H1 (cell line): Measurements from ENCODE around the gene CELF1. TPM values are rescaled to one million over a fixed set of nuclear protein-coding genes. Genes with fewer than 3 reads are reported as not detected.
A peak's percentile ranks its signal among the peaks of the same experiment; 100 is the strongest.

Source experiments
- CTCF ChIA-PET: fragments of 300-600 bp; sonication (Branson Sonifier 250); formaldehyde crosslinking; loops from one replicate; lab custom pipeline; 2021; ENCODE audit not compliant: partially characterized antibody; lab: Charles Lee
- POLR2A ChIA-PET: fragments of 300-600 bp; sonication (Branson Sonifier 250); formaldehyde crosslinking; loops from one replicate; lab custom pipeline; 2021; ENCODE audit warnings: inconsistent platforms; ENCODE audit not compliant: partially characterized antibody; lab: Charles Lee
- DNase-seq, 2 experiments: peaks; one replicate each; pipeline versions ENCODE4 v3.0.0 to v3.0.0-alpha.2; 2010 to 2022; ENCODE audit warnings: low spot score in 2 of 2, low read depth in 1 of 2, mixed read lengths in 1 of 2
- FAIRE-seq: peaks from 2 replicates; lab custom pipeline; 2011; peaks lifted over from hg19 to GRCh38; lab: Jason Lieb, UNC
- H2AFZ ChIP-seq: 2 replicates; pipeline ENCODE4 v1.8.1; 2012; ENCODE audit warnings: low read length, inconsistent platforms
- H2AK5ac ChIP-seq: 2 replicates; pipeline ENCODE4 v1.6.1; 2013; ENCODE audit warnings: low read depth, low read length
- H2BK120ac ChIP-seq: replicated peaks from 2 replicates; pipeline ENCODE3; 2013; ENCODE audit warnings: low read depth, low read length, inconsistent platforms
- H2BK12ac ChIP-seq: 2 replicates; pipeline ENCODE4 v1.6.1; 2013; ENCODE audit warnings: low read depth, low read length
- H2BK15ac ChIP-seq: 2 replicates; pipeline ENCODE4 v1.6.1; 2013; ENCODE audit warnings: low read length
- H2BK20ac ChIP-seq: 2 replicates; pipeline ENCODE4 v1.6.1; 2013; ENCODE audit warnings: low read length
- H2BK5ac ChIP-seq: 2 replicates; pipeline ENCODE4 v1.6.1; 2013; ENCODE audit warnings: low read depth, low read length
- H3K14ac ChIP-seq: 2 replicates; pipeline ENCODE4 v1.6.1; 2013; ENCODE audit warnings: inconsistent platforms; ENCODE audit not compliant: insufficient read length
- H3K18ac ChIP-seq: 2 replicates; pipeline ENCODE4 v1.6.1; 2013; ENCODE audit warnings: low read length; ENCODE audit errors: extremely low read depth
- H3K23ac ChIP-seq: 2 replicates; pipeline ENCODE4 v1.6.1; 2013; ENCODE audit warnings: inconsistent platforms; ENCODE audit not compliant: insufficient read length
- H3K23me2 ChIP-seq: 2 replicates; pipeline ENCODE4 v1.6.1; 2013; ENCODE audit warnings: low read depth, low read length
- H3K27ac ChIP-seq: 2 replicates; pipeline ENCODE4 v1.6.1; 2011; ENCODE audit warnings: low read depth, low read length, inconsistent platforms
- H3K27me3 ChIP-seq, 4 experiments: replicated peaks in 1 of 4; 1 replicate in 1 of 4; 2 replicates in 3 of 4; pipeline versions ENCODE4 v1.6.1 to v1.8.1; 2011 to 2013; ENCODE audit warnings: low read length in 3 of 4, mild to moderate bottlenecking in 3 of 4, inconsistent platforms in 2 of 4, mixed read lengths in 2 of 4, moderate library complexity in 1 of 4; ENCODE audit not compliant: control insufficient read depth in 3 of 4, insufficient read depth in 3 of 4; ENCODE audit errors: extremely low read depth in 1 of 4
- H3K36me3 ChIP-seq, 4 experiments: 2 replicates each; pipeline versions ENCODE4 v1.6.1 to v1.8.1; 2011 to 2013; ENCODE audit warnings: mild to moderate bottlenecking in 4 of 4, low read length in 3 of 4, moderate library complexity in 2 of 4, control low read depth in 1 of 4, inconsistent platforms in 1 of 4; ENCODE audit not compliant: insufficient read depth in 4 of 4, control insufficient read depth in 2 of 4
- H3K4ac ChIP-seq: replicated peaks from 2 replicates; pipeline ENCODE3; 2013; ENCODE audit warnings: low read length, low read depth, mixed read lengths, inconsistent platforms; ENCODE audit not compliant: insufficient read length
- H3K4me1 ChIP-seq, 4 experiments: replicated peaks in 1 of 4; 1 replicate in 1 of 4; 2 replicates in 3 of 4; pipeline versions ENCODE4 v1.6.1 to v1.8.1; 2011 to 2013; ENCODE audit warnings: low read length in 3 of 4, inconsistent platforms in 2 of 4, mixed read lengths in 1 of 4; ENCODE audit not compliant: insufficient read depth in 4 of 4, control insufficient read depth in 3 of 4
- H3K4me2 ChIP-seq, 2 experiments: 2 replicates each; pipeline versions ENCODE4 v1.6.1 to v1.8.1; 2011 to 2013; ENCODE audit warnings: low read depth in 2 of 2, low read length in 2 of 2, control low read depth in 1 of 2, inconsistent platforms in 1 of 2, mild to moderate bottlenecking in 1 of 2; ENCODE audit not compliant: insufficient read depth in 1 of 2
- H3K4me3 ChIP-seq, 4 experiments: fragments of 200-600, 300-600 bp in 1 of 4; sonication (generic), shearing (Covaris generic), sonication (Bioruptor Twin) in 1 of 4; 2 replicates each; pipeline versions ENCODE4 v1.5.1 to v1.8.1; 2011 to 2016; ENCODE audit warnings: low read length in 4 of 4, low read depth in 3 of 4, control low read depth in 2 of 4, inconsistent platforms in 2 of 4, mild to moderate bottlenecking in 2 of 4, mixed read lengths in 1 of 4, moderate library complexity in 1 of 4; ENCODE audit not compliant: insufficient read depth in 2 of 4; ENCODE audit errors: extremely low read depth in 1 of 4
- H3K56ac ChIP-seq: replicated peaks from 2 replicates; pipeline ENCODE3; 2013; ENCODE audit warnings: low read depth, mild to moderate bottlenecking, mixed read lengths, low read length, inconsistent platforms; ENCODE audit not compliant: insufficient read length
- H3K79me1 ChIP-seq: 2 replicates; pipeline ENCODE4 v1.6.1; 2013; ENCODE audit warnings: low read depth, low read length, control low read depth
- H3K79me2 ChIP-seq, 2 experiments: 2 replicates each; pipeline versions ENCODE4 v1.6.1 to v1.8.1; 2012 to 2013; ENCODE audit warnings: low read length in 2 of 2, mild to moderate bottlenecking in 2 of 2, inconsistent platforms in 1 of 2; ENCODE audit not compliant: insufficient read depth in 2 of 2, control insufficient read depth in 1 of 2
- H3K9ac ChIP-seq, 4 experiments: replicated peaks in 1 of 4; 1 replicate in 1 of 4; 2 replicates in 3 of 4; pipeline versions ENCODE4 v1.6.1 to v1.8.1; 2011 to 2013; ENCODE audit warnings: low read depth in 3 of 4, low read length in 3 of 4, control low read depth in 2 of 4, mild to moderate bottlenecking in 2 of 4, moderate library complexity in 2 of 4, inconsistent platforms in 1 of 4; ENCODE audit errors: extremely low read depth in 1 of 4
- H3K9me3 ChIP-seq, 2 experiments: 2 replicates each; pipeline versions ENCODE4 v1.6.1 to v1.8.1; 2012 to 2013; ENCODE audit warnings: mild to moderate bottlenecking in 2 of 2, moderate library complexity in 2 of 2, control low read depth in 1 of 2, inconsistent platforms in 1 of 2, low read depth in 1 of 2, low read length in 1 of 2, mixed read lengths in 1 of 2; ENCODE audit not compliant: insufficient read depth in 2 of 2
- H4K20me1 ChIP-seq, 2 experiments: replicated peaks in 1 of 2; 2 replicates each; pipeline versions ENCODE3 to v1.8.1; 2011 to 2013; ENCODE audit warnings: inconsistent platforms in 2 of 2, low read length in 2 of 2, mild to moderate bottlenecking in 1 of 2; ENCODE audit not compliant: insufficient read depth in 2 of 2, control insufficient read depth in 1 of 2
- H4K5ac ChIP-seq: 2 replicates; pipeline ENCODE4 v1.6.1; 2013; ENCODE audit warnings: low read length, low read depth, mixed read lengths, inconsistent platforms; ENCODE audit not compliant: insufficient read length
- H4K8ac ChIP-seq: 2 replicates; pipeline ENCODE4 v1.8.0; 2013; ENCODE audit warnings: mild to moderate bottlenecking, moderate library complexity, low read length, inconsistent platforms; ENCODE audit not compliant: insufficient read depth; ENCODE audit errors: extremely low read depth
- H4K91ac ChIP-seq: replicated peaks from 2 replicates; pipeline ENCODE3; 2013; ENCODE audit warnings: low read length, mixed read lengths, inconsistent platforms; ENCODE audit not compliant: insufficient read length
- ATF2 ChIP-seq: IDR thresholded peaks from 2 replicates; pipeline ENCODE4 v1.6.1; 2012; ENCODE audit warnings: low read length, inconsistent platforms
- BACH1 ChIP-seq: IDR thresholded peaks from 2 replicates; pipeline ENCODE4 v1.6.1; 2012; ENCODE audit warnings: low read length, improper control_type of control experiment
- NANOG ChIP-seq: IDR thresholded peaks from 2 replicates; pipeline ENCODE4 v1.6.1; 2011; ENCODE audit warnings: low read length, low read depth, mild to moderate bottlenecking, inconsistent platforms; ENCODE audit not compliant: insufficient read depth, poor library complexity, severe bottlenecking
- WGBS, 2 experiments: shearing (Covaris generic) in 1 of 2; methylation state at CpG; one replicate each; pipeline versions ENCODE4 v1.1.6 to v1.1.7; 2013 to 2015; ENCODE audit warnings: low lambda C conversion rate in 2 of 2, mixed read lengths in 2 of 2, inconsistent platforms in 1 of 2, low coverage in 1 of 2, missing lambda C conversion rate in 1 of 2; ENCODE audit not compliant: insufficient replicate concordance in 2 of 2, insufficient coverage in 1 of 2, insufficient read length in 1 of 2; ENCODE audit errors: extremely low coverage in 1 of 2, missing lambda C conversion rate in 1 of 2; 5-methylcytosine and 5-hydroxymethylcytosine counted together
- polyA plus RNA-seq, 7 experiments: library from polyadenylated mRNA; depleted of rRNA in 3 of 7; stranded (reverse) in 5 of 7; unstranded in 2 of 7; fragments of >200 nt in 5 of 7; fragments of 200-250 nt in 2 of 7; gene quantifications; 1 replicate in 5 of 7; 2 replicates in 1 of 7; 4 replicates in 1 of 7; pipeline versions ENCODE4 v1.2.1 to v1.2.3, GENCODE V29; 2011 to 2013; ENCODE audit warnings: missing spikeins in 2 of 7, mixed read lengths in 2 of 7
- total RNA-seq: library from RNA; stranded (reverse); fragmentation: NEBNext Ultra II Directional; extraction: Animal tissue kit (Norgen Biotek cat#: 25700); gene quantifications from 2 replicates; pipeline ENCODE4 v1.2.1, GENCODE V29; 2021

Gene CELF1
- total and polyA plus RNA-seq, 2 of the 8 experiments (the other 6 are each of a cell fraction or from before 2014, with no cell fraction given), result 131 to 197 TPM

- H3K9me3 ChIP-seq, result no peaks in the 10 kb centered on the region
- 82% methylated on average over 11 of the region's 13 CpGs; no CpG with 5 or more reads in 1 of the 2 experiments for WGBS, 2 experiments
- H2BK5ac ChIP-seq, result peak overlapping the region; percentile 21; the same call in 1 of the 2 replicates
- H3K23me2 ChIP-seq, result no peaks in the 10 kb centered on the region
- no peak overlapping the region for H3K56ac ChIP-seq
- H2AFZ ChIP-seq, result no peak overlapping the region
- H3K18ac ChIP-seq, result no peak overlapping the region
- no peak overlapping the region for H4K91ac ChIP-seq
- H3K36me3 ChIP-seq, result peaks cover 14 to 29% (median 24%) of the 10 kb centered on the region in 4 experiments; a peak in 7 of 8 replicates
- TF ChIP-seq NANOG, result no peak
- TF ChIP-seq ATF2, result no peak
- TF ChIP-seq BACH1, result no peak
- H3K14ac ChIP-seq, result no peak overlapping the region
- H2AK5ac ChIP-seq, result no peak overlapping the region
- ChIA-PET POLR2A (interaction anchor here (0.5 to 12.8 kb wide), 8 partner anchors 8 to 201 kb away, joined by 3 to 140 read pairs (median 4); partner anchors contain the start of genes DDB2 and PSMC3), CTCF (interaction anchor here (0.6 to 1.2 kb wide), 5 partner anchors 9 to 132 kb away, joined by 3 to 4 read pairs (median 3); no protein-coding TSS in a partner anchor)
- no peak overlapping the region for H4K8ac ChIP-seq
- peaks cover 0 to 15% of the 10 kb centered on the region in 2 experiments for H4K20me1 ChIP-seq
- H2BK20ac ChIP-seq, result no peak overlapping the region
- no peak overlapping the region for H2BK15ac ChIP-seq
- H3K27me3 ChIP-seq, result no peaks in the 10 kb centered on the region
- H3K23ac ChIP-seq, result no peak overlapping the region
- no peak overlapping the region for H3K27ac ChIP-seq
- no peak overlapping the region for H3K4me2 ChIP-seq
- H4K5ac ChIP-seq, result no peak overlapping the region
- H3K4me1 ChIP-seq, result peaks cover 0 to 2% (median 0%) of the 10 kb centered on the region in 4 experiments; a peak in 2 of 7 replicates
- no peak for FAIRE-seq
- no peak overlapping the region for H3K4me3 ChIP-seq
- no peaks in the 10 kb centered on the region for H3K79me2 ChIP-seq
- no peak overlapping the region for H2BK12ac ChIP-seq
- no peak for DNase-seq
- H3K9ac ChIP-seq, result no peak overlapping the region
- H3K79me1 ChIP-seq, result no peaks in the 10 kb centered on the region
- H3K4ac ChIP-seq, result no peak overlapping the region
- H2BK120ac ChIP-seq, result no peak overlapping the region
Observed at GRCh38 chr11:47415949-47416472, 136.9 kb downstream of the CELF1 start.
